ENCODE data around the gene WWTR1. TPM values are rescaled to one million over a fixed set of nuclear protein-coding genes. Genes with fewer than 3 reads are reported as not detected.
A peak's percentile ranks its signal among the peaks of the same experiment; 100 is the strongest.

The WWTR1 gene
- total RNA-seq, 6 experiments from 2014 or later = 41.5 to 49.7 (median 45.5) TPM

- peak; percentile 90 for DNase-seq
- TF ChIP-seq CTCF (IDR thresholded peaks at IDR 0.05) = no peak
- H3K27ac Mint-ChIP-seq = peak overlapping the region; percentile 63
- no peaks in the 10 kb centered on the region for H3K27me3 Mint-ChIP-seq (ENCODE audit: insufficient read depth)
- H3K4me3 Mint-ChIP-seq = peak overlapping the region; percentile 96
- no peaks in the 10 kb centered on the region for H3K9me3 Mint-ChIP-seq
- peaks cover 52% of the 10 kb centered on the region for H3K36me3 Mint-ChIP-seq (ENCODE audit: low read depth)
- H3K4me1 Mint-ChIP-seq (ENCODE audit: low read depth) = peaks cover 59% of the 10 kb centered on the region
Observed at GRCh38 chr3:149654188-149654601, 3.6 kb downstream of the WWTR1 start.

GRCh38 chr3:149653564-149653963 lies 4.3 kb downstream of the WWTR1 start:
- Mint-ChIP-seq H3K9me3 (no peaks in the 10 kb centered on the region), H3K4me3 (peak overlapping the region; percentile 96), H3K27ac (peak overlapping the region; percentile 63), H3K27me3 (ENCODE audit: insufficient read depth) (no peaks in the 10 kb centered on the region), H3K4me1 (ENCODE audit: low read depth) (peaks cover 55% of the 10 kb centered on the region), H3K36me3 (ENCODE audit: low read depth) (peaks cover 55% of the 10 kb centered on the region)
- DNase-seq = no peak
- TF ChIP-seq CTCF (IDR thresholded peaks at IDR 0.05) = no peak

GRCh38 chr3:149653136-149653535 lies 4.7 kb downstream of the WWTR1 start:
- no peak for DNase-seq
- peaks cover 56% of the 10 kb centered on the region for H3K4me1 Mint-ChIP-seq (ENCODE audit: low read depth)
- H3K27ac Mint-ChIP-seq = no peak overlapping the region
- no peaks in the 10 kb centered on the region for H3K9me3 Mint-ChIP-seq
- peaks cover 60% of the 10 kb centered on the region for H3K36me3 Mint-ChIP-seq (ENCODE audit: low read depth)
- no peak overlapping the region for H3K4me3 Mint-ChIP-seq
- no peak for TF ChIP-seq CTCF (IDR thresholded peaks at IDR 0.05)
- no peaks in the 10 kb centered on the region for H3K27me3 Mint-ChIP-seq (ENCODE audit: insufficient read depth)

- H3K9me3 Mint-ChIP-seq = no peaks in the 10 kb centered on the region
- no peak overlapping the region for H3K27ac Mint-ChIP-seq
- H3K27me3 Mint-ChIP-seq (ENCODE audit: insufficient read depth) = no peaks in the 10 kb centered on the region; the same call in 1 of the 2 replicates
- no peak overlapping the region for H3K4me3 Mint-ChIP-seq
- no peak for DNase-seq
- peaks cover 69% of the 10 kb centered on the region for H3K4me1 Mint-ChIP-seq (ENCODE audit: low read depth)
- H3K36me3 Mint-ChIP-seq (ENCODE audit: low read depth) = peaks cover 64% of the 10 kb centered on the region
- TF ChIP-seq CTCF (IDR thresholded peaks at IDR 0.05) = no peak
Observed at GRCh38 chr3:149650828-149651227, 7.0 kb downstream of the WWTR1 start.

- no peak for DNase-seq
- H3K9me3 Mint-ChIP-seq = no peaks in the 10 kb centered on the region
- no peaks in the 10 kb centered on the region; the same call in 1 of the 2 replicates for H3K27me3 Mint-ChIP-seq (ENCODE audit: insufficient read depth)
- H3K36me3 Mint-ChIP-seq (ENCODE audit: low read depth) = peaks cover 59% of the 10 kb centered on the region
- peaks cover 59% of the 10 kb centered on the region for H3K4me1 Mint-ChIP-seq (ENCODE audit: low read depth)
- TF ChIP-seq CTCF (IDR thresholded peaks at IDR 0.05) = no peak
- H3K27ac Mint-ChIP-seq = no peak overlapping the region; the same call in 1 of the 2 replicates
- no peak overlapping the region for H3K4me3 Mint-ChIP-seq
Observed at GRCh38 chr3:149648525-149648924, 9.3 kb downstream of the WWTR1 start.

- no peak for TF ChIP-seq CTCF (IDR thresholded peaks at IDR 0.05)
- no peaks in the 10 kb centered on the region for H3K9me3 Mint-ChIP-seq
- no peaks in the 10 kb centered on the region; the same call in 1 of the 2 replicates for H3K27me3 Mint-ChIP-seq (ENCODE audit: insufficient read depth)
- H3K27ac Mint-ChIP-seq = peak overlapping the region; percentile 11; the same call in 1 of the 2 replicates
- no peak overlapping the region for H3K4me3 Mint-ChIP-seq
- H3K4me1 Mint-ChIP-seq (ENCODE audit: low read depth) = peaks cover 64% of the 10 kb centered on the region
- peaks cover 59% of the 10 kb centered on the region for H3K36me3 Mint-ChIP-seq (ENCODE audit: low read depth)
- no peak for DNase-seq
Observed at GRCh38 chr3:149647812-149648211, 10.0 kb downstream of the WWTR1 start.
